Activated CD8-positive, alpha-beta memory T cell treated with anti-CD3 and anti-CD28 coated beads for 36 hours (primary cell): ENCODE measurements around the gene PTGDR. TPM values are rescaled to one million over a fixed set of nuclear protein-coding genes. Genes with fewer than 3 reads are reported as not detected.

Experiments
- CTCF ChIA-PET: fragments of 350-600 bp; sonication (Branson Sonifier 250); formaldehyde crosslinking; loops from one replicate; lab custom pipeline; 2021; ENCODE audit warnings: antibody characterized with exemption; lab: Charles Lee
- POLR2A ChIA-PET: fragments of 350-600 bp; sonication (Branson Sonifier 250); formaldehyde crosslinking; loops from one replicate; lab custom pipeline; 2021; ENCODE audit warnings: antibody characterized with exemption; lab: Charles Lee
- total RNA-seq, 2 experiments: library from RNA; stranded (reverse); gene quantifications; one replicate each; pipeline ENCODE4 v1.2.3, GENCODE V29; 2021

Gene PTGDR, protein sequence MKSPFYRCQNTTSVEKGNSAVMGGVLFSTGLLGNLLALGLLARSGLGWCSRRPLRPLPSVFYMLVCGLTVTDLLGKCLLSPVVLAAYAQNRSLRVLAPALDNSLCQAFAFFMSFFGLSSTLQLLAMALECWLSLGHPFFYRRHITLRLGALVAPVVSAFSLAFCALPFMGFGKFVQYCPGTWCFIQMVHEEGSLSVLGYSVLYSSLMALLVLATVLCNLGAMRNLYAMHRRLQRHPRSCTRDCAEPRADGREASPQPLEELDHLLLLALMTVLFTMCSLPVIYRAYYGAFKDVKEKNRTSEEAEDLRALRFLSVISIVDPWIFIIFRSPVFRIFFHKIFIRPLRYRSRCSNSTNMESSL
- total RNA-seq, result under 1 TPM; 0.34 to 0.74 TPM

DNA sequence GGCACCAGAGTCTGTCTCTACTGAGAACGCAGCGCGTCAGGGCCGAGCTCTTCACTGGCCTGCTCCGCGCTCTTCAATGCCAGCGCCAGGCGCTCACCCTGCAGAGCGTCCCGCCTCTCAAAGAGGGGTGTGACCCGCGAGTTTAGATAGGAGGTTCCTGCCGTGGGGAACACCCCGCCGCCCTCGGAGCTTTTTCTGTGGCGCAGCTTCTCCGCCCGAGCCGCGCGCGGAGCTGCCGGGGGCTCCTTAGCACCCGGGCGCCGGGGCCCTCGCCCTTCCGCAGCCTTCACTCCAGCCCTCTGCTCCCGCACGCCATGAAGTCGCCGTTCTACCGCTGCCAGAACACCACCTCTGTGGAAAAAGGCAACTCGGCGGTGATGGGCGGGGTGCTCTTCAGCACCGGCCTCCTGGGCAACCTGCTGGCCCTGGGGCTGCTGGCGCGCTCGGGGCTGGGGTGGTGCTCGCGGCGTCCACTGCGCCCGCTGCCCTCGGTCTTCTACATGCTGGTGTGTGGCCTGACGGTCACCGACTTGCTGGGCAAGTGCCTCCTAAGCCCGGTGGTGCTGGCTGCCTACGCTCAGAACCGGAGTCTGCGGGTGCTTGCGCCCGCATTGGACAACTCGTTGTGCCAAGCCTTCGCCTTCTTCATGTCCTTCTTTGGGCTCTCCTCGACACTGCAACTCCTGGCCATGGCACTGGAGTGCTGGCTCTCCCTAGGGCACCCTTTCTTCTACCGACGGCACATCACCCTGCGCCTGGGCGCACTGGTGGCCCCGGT, at the start of gene PTGDR:
Gene PTGDR (plus strand): TSS at position 198 of the 778 bp plus-strand sequence. CDS start 117 bp downstream, at position 315.
- POLR2A ChIA-PET, result no interaction called here
- CTCF ChIA-PET, result no interaction called here

DNA sequence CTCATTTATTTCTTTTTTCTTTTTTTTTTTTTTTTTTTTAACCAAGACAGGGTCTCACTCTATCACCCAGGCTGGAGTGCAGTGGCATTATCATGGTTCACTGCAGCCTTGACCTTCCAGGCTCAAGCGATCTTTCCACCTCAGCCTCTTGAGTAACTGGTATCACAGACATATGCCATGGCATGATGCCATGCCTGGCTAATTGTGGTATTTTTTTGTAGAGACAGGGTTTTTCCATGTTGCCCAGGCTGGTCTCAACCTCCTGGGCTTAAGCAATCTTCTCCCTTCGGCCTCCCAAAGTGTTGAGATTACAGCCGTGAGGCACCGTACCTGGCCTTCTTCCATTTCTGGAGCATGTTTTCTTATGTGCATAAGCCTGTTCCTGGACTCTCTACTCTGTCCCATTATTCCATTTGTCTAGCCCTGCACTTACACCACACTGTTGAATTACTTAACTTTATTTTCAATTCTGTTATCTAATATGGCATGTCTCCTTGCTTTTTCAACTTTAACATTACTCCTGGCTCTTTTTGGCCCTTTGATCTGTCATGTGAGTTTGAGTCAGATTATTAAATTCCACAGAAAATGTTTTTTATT, 47.9 kb upstream of the PTGDR start:
- ChIA-PET POLR2A (no interaction called here), CTCF (no interaction called here)

DNA sequence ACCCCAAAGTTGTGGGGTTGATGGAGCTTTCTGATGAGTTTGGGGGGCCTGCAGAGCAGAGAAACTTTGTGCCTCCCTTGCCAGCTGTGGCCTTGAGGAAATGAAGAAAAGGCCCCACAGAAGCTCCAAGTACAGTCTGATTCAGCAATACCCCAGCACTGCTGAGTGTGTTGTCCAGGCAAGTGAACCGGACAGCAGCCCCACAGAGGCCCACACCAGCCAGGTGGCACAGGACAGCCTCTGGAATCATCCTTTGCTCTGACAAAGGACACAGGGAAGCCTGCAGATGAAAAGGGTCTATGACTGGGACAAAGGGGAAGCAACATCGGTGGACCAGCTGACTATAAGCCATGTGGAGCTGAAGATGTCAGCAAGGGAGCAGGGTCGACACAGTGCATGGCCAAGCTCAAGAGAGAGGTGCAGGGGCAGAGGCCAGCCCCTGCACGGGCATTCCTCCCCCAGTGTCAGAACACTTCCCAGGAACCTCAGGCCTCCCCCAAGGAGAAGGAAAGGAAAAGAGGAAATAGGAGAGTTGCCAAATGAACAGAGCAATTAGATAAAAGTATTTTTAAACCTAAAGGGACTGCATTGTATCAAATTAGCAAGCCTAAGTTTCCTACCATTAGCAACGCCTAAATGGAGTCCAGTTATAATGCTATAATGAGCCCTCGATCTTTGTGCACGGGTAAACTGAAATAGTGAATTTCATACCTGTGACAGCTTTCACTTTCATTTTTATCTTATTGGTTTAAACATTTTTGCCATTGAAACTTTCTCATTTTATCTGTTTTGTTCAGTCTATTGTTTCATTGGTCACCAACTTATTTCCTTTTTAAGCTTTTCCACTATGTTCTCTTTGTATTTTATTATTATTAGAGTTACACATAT, 46.3 kb upstream of the PTGDR start:
- POLR2A ChIA-PET, result no interaction called here
- CTCF ChIA-PET, result no interaction called here

DNA sequence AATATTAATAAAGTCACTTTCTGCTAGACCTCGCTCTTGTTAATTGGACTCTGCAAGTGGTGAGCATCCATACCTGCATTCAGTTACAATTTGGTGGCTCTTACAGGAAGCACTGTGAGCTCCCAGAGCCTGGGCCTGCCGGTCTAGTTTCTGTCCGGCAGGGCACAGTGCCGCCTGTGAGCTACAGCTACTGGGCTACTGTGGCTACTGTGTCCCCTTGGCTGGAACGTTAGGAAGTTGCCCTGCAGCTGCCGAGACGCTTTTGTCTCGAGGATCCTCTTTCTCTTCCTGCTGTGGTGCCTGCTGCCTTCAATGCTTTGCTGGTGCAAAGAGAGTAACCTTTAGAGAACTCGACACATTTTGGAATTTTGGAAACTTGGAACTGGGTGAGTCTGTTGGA, 44.6 kb upstream of the PTGDR start:
- POLR2A ChIA-PET, result no interaction called here
- CTCF ChIA-PET, result no interaction called here

DNA sequence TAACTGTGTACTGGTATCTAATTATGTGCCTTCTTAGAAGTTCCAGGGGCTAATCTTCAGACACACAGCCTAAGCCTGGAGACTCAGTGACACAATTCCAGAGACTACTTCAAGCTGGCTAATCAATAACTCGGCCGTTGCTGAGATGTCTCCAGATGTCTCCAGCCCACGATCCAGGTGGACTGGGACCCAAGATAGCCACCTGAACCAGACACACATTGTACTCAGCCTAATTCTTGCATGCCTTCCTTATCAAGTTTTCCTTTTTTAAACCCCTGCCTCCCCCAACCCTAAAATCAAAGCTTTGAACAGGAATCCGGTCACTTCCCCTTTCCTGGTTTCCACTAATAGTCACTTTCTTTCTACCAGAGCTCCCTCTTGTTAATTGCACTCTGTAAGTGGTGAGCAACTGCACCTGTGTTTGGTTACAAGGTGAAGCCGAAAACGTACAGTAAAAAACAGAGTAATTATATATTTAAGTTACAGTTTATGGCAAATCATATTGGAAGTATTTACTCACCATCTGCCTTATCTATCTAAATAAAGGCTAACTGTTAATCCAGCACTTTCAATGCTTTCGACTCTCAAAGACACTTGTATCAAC, 39.8 kb upstream of the PTGDR start:
- CTCF ChIA-PET, result no interaction called here
- POLR2A ChIA-PET, result no interaction called here

DNA sequence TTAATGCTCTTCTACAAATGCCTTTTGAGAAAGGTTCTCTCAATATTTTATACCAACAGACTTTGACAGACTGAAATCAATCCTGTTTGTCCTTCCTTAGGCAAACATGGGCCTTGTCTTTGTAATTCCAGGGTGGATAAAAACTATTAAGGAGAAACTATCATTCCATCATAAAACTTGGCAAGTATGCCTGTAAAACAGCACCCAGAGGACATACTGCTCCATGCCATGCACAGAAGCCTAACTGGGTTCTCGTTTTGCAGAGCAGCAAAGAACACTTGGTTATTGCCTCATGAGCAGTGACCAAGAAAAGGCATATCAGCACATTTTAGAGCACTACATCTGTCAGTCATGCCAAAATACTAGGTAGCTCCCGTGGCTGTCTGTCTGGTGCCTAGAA, 33.8 kb upstream of the PTGDR start:
- CTCF ChIA-PET, result no interaction called here
- POLR2A ChIA-PET, result no interaction called here

DNA sequence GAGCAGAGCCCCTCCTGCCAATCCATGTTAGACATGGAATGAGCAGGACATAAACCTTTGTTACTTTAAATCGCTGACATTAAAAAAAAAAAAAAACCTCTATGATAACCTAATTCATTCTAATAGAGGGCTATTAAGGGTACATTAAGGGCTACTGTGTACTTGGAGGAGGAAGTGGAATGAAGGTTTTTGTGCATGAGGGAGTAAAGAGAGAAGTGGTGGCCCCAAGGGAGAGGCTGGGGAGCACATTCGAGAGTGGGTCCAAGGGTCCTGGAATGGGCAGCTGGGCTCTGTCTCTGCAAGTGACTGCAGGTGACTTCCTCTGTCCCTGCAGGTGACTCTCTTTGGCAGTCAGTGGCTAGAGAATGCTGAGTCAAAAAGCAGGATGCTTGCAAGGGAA, 32.1 kb upstream of the PTGDR start:
- POLR2A ChIA-PET, result no interaction called here
- CTCF ChIA-PET, result no interaction called here

DNA sequence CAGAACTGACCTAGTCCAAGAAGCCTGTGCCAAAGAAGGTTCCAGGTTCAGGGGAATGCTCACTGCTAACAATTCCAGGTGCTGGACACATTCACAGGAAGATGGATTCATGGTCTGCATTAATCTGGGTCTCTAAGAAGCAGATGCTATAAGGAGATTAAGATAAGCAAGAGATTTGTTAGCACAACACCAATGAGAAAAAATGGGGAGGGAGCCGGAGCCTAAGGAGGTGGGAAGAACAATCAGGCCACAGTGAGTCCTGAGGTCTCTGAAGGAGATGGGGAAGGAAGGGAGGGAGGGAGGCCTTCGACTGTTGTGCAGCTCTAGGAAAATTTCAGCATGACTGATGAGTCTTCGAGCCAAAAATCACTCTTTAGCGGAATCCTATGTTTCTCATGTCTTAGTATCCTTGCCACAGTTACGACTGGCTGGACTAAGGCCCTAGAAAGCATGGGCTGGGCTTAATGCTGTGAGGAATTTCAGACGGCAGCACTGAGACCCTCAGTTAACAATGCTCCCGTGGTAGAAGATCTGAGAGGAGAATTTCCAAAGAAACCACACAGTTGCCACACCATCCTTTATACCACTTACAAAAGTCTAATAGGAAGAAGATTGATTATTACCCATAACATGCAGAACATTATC, 31.5 kb upstream of the PTGDR start:
- POLR2A ChIA-PET, result no interaction called here
- CTCF ChIA-PET, result no interaction called here

DNA sequence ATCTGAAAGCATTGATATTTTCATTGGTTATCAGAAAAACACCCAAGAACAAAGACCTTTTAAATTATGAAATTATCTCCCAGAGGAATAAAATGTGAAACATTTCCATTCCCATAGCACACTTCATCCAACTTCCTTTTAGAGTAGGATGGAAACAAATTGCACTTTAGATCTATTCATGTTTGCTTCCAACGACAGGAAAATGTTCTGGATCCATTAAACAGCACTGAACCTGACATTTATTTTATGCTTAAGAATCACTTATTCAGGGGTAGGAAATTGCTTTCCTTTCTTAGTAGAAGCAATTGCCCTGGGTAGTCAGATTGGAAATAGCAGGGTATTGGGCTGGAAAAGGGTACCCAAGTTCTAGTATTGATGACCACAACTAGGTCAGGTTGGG, 28.8 kb upstream of the PTGDR start:
- ChIA-PET CTCF (no interaction called here), POLR2A (no interaction called here)

DNA sequence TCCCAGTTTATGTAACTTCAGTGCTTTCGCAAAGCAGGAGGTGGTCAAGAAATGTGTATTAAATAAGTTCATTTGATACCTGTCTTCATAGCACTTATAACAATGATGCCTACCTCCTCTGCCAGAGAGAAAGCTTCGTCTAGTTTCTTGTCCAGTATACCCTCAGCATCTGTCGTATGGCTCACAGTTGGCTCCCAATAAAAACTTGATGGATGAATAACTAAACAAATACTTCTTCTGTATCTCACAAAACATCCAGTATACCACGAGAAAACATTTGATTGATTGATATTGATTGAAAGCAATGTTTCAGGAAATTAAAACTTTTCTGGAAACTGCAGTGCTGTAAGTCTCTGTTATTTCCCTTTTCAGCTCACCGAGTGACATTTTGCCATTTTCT, 26.9 kb upstream of the PTGDR start:
- ChIA-PET POLR2A (no interaction called here), CTCF (no interaction called here)

DNA sequence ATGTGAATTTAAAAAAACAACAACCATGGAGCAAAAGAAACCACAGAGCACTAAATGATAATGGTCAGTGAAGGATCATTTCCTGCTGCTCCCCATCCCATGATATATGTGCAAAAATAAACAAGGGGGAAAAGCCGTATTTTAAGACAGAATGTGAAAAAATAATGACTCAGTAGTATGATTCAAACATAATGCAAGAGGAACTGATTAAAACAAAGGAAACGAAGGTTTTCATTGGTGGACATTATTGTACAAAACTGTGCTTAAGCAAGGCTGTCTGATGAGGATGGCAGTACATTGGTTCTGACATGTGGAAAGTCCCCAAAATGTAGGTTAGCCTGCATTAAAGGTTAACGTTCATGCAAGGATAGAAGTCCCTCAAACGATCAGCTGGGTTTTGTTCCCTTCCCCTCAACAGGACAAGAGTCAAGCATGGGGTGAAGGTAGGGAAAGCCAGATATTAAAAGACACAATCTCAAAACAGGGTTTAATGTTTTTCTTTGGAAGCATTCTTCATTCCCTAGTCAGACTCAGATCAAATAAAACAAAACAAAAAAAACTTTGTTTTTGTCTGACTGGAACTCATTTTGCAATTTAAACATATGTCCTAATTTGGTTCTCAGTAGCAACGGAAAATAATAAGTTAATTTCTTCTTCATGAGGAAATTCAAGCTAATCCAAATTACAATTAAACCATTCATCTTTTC, 26.3 kb upstream of the PTGDR start:
- ChIA-PET POLR2A (no interaction called here), CTCF (no interaction called here)

DNA sequence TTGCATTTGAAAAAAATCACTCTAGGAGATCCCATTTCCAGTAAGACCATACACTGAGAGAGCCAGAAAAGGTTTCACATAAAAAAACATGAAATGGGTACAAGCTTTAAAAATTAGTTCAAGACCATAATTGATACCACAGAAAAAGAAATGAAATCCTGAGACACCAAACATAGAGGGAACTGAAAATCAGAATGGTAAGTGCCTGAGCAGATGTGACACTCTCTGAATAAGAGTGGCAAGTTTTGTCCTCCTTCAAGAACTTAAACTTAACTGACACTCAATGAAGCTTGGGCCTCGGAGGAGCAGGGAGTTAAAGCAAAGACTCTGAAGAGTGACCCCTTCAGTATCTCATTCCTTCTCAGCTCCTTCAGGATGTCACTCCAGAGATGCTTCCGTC, 23.2 kb upstream of the PTGDR start:
- CTCF ChIA-PET, result no interaction called here
- POLR2A ChIA-PET, result no interaction called here

DNA sequence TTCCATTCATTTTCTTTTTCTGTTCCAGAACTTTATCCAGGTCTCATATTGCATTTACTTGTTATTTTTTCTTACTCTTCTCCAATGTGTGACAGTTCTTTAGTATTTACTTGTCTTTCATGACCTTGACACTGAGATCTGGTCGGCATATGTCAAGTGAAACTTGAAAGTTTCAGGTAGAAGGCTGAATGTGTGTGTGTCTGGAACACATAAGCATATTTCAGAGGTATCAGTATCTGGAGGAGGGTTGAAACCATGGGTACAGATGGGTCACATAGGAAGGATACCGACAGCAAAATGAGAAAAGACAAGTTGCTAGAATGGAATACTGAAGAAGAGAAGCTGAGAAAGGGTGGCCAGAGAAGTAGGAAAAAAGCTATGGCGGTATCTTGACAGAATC, 22.5 kb upstream of the PTGDR start:
- CTCF ChIA-PET, result no interaction called here
- POLR2A ChIA-PET, result no interaction called here

DNA sequence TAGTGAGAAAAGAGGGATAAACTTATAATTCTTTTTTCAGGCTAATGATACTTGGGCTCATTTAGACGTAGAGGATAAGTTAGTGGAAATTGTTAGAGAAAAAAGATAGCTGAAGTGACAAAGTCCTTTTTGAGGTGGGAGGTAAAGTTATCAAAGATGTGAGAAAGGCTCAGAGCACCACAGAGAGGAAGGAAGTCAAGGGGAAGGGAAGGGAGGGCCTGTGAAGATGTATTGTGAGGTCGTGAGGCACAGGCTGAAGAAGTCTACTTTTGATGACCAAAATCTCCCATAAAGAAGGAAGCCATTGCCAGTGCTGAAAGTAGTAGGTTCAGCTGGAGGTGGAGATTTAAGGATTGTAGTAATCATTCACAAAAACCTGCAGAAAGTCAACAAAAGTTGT, 19.4 kb upstream of the PTGDR start:
- POLR2A ChIA-PET, result no interaction called here
- CTCF ChIA-PET, result no interaction called here

DNA sequence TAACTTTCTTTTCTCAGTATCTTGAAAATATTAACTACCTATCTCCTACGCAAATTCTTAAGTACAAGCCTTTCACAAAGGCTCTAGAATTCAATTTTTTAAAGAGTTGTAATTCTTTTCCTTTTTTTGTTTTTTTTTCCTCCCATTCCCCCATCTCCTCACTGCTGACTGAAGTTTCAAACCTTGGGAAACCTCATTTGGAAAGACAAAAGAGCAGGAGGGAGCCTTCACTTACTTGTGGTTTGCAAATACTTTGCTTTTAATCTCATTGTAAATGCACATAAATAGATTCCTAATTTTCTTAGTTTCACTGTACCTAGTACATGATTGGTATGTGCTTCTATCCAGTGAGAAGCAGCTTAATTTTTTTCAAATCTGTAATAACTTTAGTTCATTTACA, 15.8 kb upstream of the PTGDR start:
- POLR2A ChIA-PET, result no interaction called here
- CTCF ChIA-PET, result no interaction called here

DNA sequence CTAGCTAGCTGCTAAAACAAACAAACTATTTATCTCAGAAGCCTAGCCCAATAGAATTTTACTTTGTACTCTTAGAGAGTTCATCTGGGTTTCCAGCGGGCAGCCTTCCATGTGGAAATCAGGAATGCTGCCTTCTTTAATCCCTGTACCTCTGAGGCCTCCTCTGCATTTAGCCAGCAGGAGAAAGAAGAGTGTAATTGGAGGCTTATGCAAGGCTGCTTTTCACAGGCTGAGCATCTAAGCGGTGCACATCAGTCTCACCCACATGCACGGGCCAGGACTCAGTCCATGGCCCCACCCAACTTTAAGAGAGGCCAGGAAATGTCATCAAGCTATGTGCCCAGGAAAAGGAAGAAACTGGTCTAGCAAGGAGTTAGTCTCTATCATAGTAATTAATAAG, 14.0 kb upstream of the PTGDR start:
- CTCF ChIA-PET, result no interaction called here
- POLR2A ChIA-PET, result no interaction called here

DNA sequence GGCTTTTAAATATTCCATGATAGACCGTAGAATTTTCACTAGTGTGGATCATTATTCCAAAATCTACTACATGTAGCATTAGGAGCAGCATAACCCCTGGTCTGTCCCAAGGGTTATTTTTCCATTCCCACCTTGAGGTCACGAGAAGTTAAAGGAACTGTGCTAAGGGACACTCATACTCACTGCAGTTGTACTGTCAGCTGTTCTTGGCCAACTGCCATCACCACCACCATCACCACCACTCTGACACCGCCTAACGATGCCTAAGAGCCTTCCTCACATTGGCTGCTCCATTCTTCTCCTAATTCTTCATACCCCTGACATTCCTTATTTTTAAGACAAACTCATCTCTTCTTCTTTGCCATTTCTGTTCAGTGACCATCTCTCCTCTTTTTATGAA, 13.4 kb upstream of the PTGDR start:
- ChIA-PET POLR2A (no interaction called here), CTCF (no interaction called here)

DNA sequence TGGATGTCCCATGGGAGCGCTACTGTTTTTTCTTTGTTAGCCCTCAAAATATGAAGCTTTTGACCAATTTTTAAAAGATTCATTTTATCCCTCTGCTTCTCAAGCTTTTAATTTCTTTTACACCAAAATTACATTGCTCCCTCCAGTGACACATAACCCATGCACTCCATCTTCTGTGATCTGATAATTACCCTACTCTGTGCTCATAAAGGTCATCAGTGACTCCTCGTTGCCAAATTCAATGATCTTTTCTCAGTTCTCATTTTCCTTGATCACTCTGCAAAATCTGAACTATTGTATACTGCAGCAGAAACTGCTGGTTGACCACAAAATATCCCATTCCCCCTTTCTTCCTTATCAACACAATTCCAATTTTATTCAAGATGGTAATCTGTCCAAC, 8.7 kb upstream of the PTGDR start:
- ChIA-PET CTCF (no interaction called here), POLR2A (no interaction called here)
